ENCODE data around the gene CASTOR1.

The CASTOR1 gene

GRCh38 chr22:30274437-30274812 is 14.9 kb downstream of the CASTOR1 start:
- H3K27ac ChIP-seq: no peak overlapping the region
- TF ChIP-seq CTCF (conservative IDR thresholded peaks at IDR 0.05) (no peak), ZFX (IDR thresholded peaks at IDR 0.05) (no peak)

- TF ChIP-seq CTCF (conservative IDR thresholded peaks at IDR 0.05): no peak
- no peak for TF ChIP-seq ZFX (IDR thresholded peaks at IDR 0.05)
- no peak overlapping the region for H3K27ac ChIP-seq
Observed at GRCh38 chr22:30273711-30274436, 15.4 kb downstream of the CASTOR1 start.

GRCh38 chr22:30272781-30273601 is 16.3 kb downstream of the CASTOR1 start:
- no peak overlapping the region for H3K27ac ChIP-seq
- no peak for TF ChIP-seq ZFX (IDR thresholded peaks at IDR 0.05)

GRCh38 chr22:30270832-30271231 is 18.5 kb downstream of the CASTOR1 start:
- TF ChIP-seq ZFX (IDR thresholded peaks at IDR 0.05) (no peak), CTCF (conservative IDR thresholded peaks at IDR 0.05) (no peak)
- H3K27ac ChIP-seq: no peak overlapping the region

GRCh38 chr22:30268331-30268730 is 21.0 kb downstream of the CASTOR1 start:
- no peak overlapping the region for H3K27ac ChIP-seq

GRCh38 chr22:30267382-30268302 is 21.7 kb downstream of the CASTOR1 start:
- TF ChIP-seq ZFX (IDR thresholded peaks at IDR 0.05) (no peak), CTCF (conservative IDR thresholded peaks at IDR 0.05) (no peak)

More at GRCh38 chr22:30268331-30268730, 21.0 kb downstream of the CASTOR1 start:
- TF ChIP-seq CTCF (conservative IDR thresholded peaks at IDR 0.05) (no peak), ZFX (IDR thresholded peaks at IDR 0.05) (no peak)

More at GRCh38 chr22:30267382-30268302, 21.7 kb downstream of the CASTOR1 start:
- no peak overlapping the region for H3K27ac ChIP-seq
